GM23338 (cell line): ENCODE measurements around the gene PFKFB3. TPM values are rescaled to one million over a fixed set of nuclear protein-coding genes. Genes with fewer than 3 reads are reported as not detected.

Source experiments
- ATAC-seq: fragments of 200-7000 bp; cut with Tn5 transposase; 3 replicates; pipeline ENCODE4 v1.9.1; 2020
- DNase-seq: peaks from one replicate; pipeline ENCODE4 v3.0.0-alpha.2; 2015; ENCODE audit warnings: low spot score
- H2AFZ ChIP-seq: fragments of 200-600 bp; sonication (generic); 2 replicates; pipeline ENCODE4 v1.8.0; 2016; ENCODE audit warnings: antibody characterized with exemption, mild to moderate bottlenecking, moderate library complexity
- H3F3A ChIP-seq: fragments of 200-600 bp; sonication (generic); replicated peaks from 2 replicates; pipeline ENCODE4 v1.8.0; 2017; ENCODE audit warnings: antibody characterized with exemption, mixed run types, low read depth
- H3K27ac ChIP-seq: fragments of 200-600 bp; sonication (generic); 2 replicates; pipeline ENCODE4 v1.6.1; 2016; ENCODE audit warnings: low read depth
- H3K27me3 ChIP-seq: fragments of 200-600 bp; sonication (generic); 2 replicates; pipeline ENCODE4 v1.8.0; 2016; ENCODE audit warnings: mild to moderate bottlenecking, mixed run types, moderate library complexity; ENCODE audit not compliant: insufficient read depth
- H3K36me3 ChIP-seq: fragments of 200-600 bp; sonication (generic); 2 replicates; pipeline ENCODE4 v1.8.0; 2016; ENCODE audit warnings: mild to moderate bottlenecking; ENCODE audit not compliant: insufficient read depth
- H3K4me1 ChIP-seq: fragments of 200-600 bp; sonication (generic); 2 replicates; pipeline ENCODE4 v1.8.0; 2016; ENCODE audit warnings: mild to moderate bottlenecking, moderate library complexity; ENCODE audit not compliant: insufficient read depth
- H3K4me2 ChIP-seq: fragments of 200-600 bp; sonication (generic); 2 replicates; pipeline ENCODE4 v1.7.1; 2017; ENCODE audit warnings: mixed run types
- H3K4me3 ChIP-seq: fragments of 200-600 bp; sonication (generic); 2 replicates; pipeline ENCODE4 v1.6.1; 2016; ENCODE audit warnings: mixed run types
- H3K79me2 ChIP-seq: fragments of 200-600 bp; sonication (generic); replicated peaks from 2 replicates; pipeline ENCODE4 v1.8.0; 2017; ENCODE audit warnings: mild to moderate bottlenecking; ENCODE audit not compliant: insufficient read depth
- H3K9me2 ChIP-seq: fragments of 200-600 bp; sonication (generic); 2 replicates; pipeline ENCODE4 v1.8.0; 2017; ENCODE audit not compliant: insufficient read depth
- H4K20me1 ChIP-seq: fragments of 200-600 bp; sonication (generic); replicated peaks from 2 replicates; pipeline ENCODE4 v1.8.0; 2017; ENCODE audit warnings: mild to moderate bottlenecking; ENCODE audit not compliant: insufficient read depth
- H3K27ac Mint-ChIP-seq: 2 replicates; pipeline ENCODE4 v1.8.0; 2020; ENCODE audit warnings: inconsistent platforms, mild to moderate bottlenecking, moderate library complexity, mixed read lengths
- H3K27me3 Mint-ChIP-seq: 3 replicates; pipeline ENCODE4 v1.8.0; 2022; ENCODE audit warnings: low read depth, mild to moderate bottlenecking, moderate library complexity, mixed read lengths, inconsistent platforms; ENCODE audit not compliant: insufficient read depth, poor library complexity
- H3K36me3 Mint-ChIP-seq: 3 replicates; pipeline ENCODE4 v1.8.0; 2021; ENCODE audit warnings: low read depth, mild to moderate bottlenecking, inconsistent platforms, moderate library complexity, mixed read lengths
- H3K4me1 Mint-ChIP-seq: 3 replicates; pipeline ENCODE4 v1.8.0; 2020; ENCODE audit warnings: mild to moderate bottlenecking, inconsistent platforms, mixed read lengths
- H3K4me3 Mint-ChIP-seq: 3 replicates; pipeline ENCODE4 v1.8.0; 2021; ENCODE audit warnings: moderate library complexity, mild to moderate bottlenecking, inconsistent platforms, mixed read lengths
- H3K9me3 Mint-ChIP-seq: 3 replicates; pipeline ENCODE4 v1.8.0; 2020; ENCODE audit warnings: moderate library complexity, mild to moderate bottlenecking, inconsistent platforms, mixed read lengths
- CREB1 ChIP-seq: fragments of 250-450 bp; sonication (Bioruptor Pico); IDR thresholded peaks from 2 replicates; pipeline ENCODE4 v1.5.0; 2020; ENCODE audit warnings: low read depth, mild to moderate bottlenecking, moderate library complexity
- CTCF ChIP-seq, 2 experiments: fragments of 200-600 bp in 1 of 2; sonication (generic) in 1 of 2; conservative IDR thresholded peaks; 2 replicates each; pipeline versions ENCODE4 v1.5.1 to v1.6.1; 2016 to 2017; ENCODE audit warnings: antibody characterized with exemption in 2 of 2, low read depth in 2 of 2, mild to moderate bottlenecking in 2 of 2, moderate library complexity in 1 of 2
- ETS1 ChIP-seq: IDR thresholded peaks from 2 replicates; pipeline ENCODE4 v1.6.1; 2016; ENCODE audit warnings: antibody characterized with exemption
- EZH2 ChIP-seq: fragments of 200-600 bp; sonication (generic); IDR thresholded peaks from one replicate; pipeline ENCODE4 v1.8.0; 2017; ENCODE audit warnings: antibody characterized with exemption, mild to moderate bottlenecking, low read depth; ENCODE audit not compliant: unreplicated experiment
- EZH2phosphoT487 ChIP-seq: fragments of 200-600 bp; sonication (generic); IDR thresholded peaks from one replicate; pipeline ENCODE4 v1.8.1; 2018; ENCODE audit warnings: antibody characterized with exemption; ENCODE audit not compliant: unreplicated experiment
- JUNB ChIP-seq: IDR thresholded peaks from one replicate; pipeline ENCODE4 v1.6.1; 2016; ENCODE audit warnings: antibody characterized with exemption; ENCODE audit not compliant: unreplicated experiment
- NANOG ChIP-seq: IDR thresholded peaks from 2 replicates; pipeline ENCODE4 v1.6.1; 2016; ENCODE audit warnings: antibody characterized with exemption, borderline replicate concordance
- POLR2AphosphoS5 ChIP-seq: IDR thresholded peaks from 2 replicates; pipeline ENCODE4 v1.6.1; 2016; ENCODE audit warnings: antibody characterized with exemption, low read depth
- REST ChIP-seq: IDR thresholded peaks from one replicate; pipeline ENCODE4 v1.6.1; 2018; ENCODE audit warnings: antibody characterized with exemption; ENCODE audit not compliant: unreplicated experiment
- STAT1 ChIP-seq: IDR thresholded peaks from one replicate; pipeline ENCODE4 v1.6.1; 2016; ENCODE audit warnings: antibody characterized with exemption; ENCODE audit not compliant: unreplicated experiment
- ZNF114 ChIP-seq: fragments of 250-450 bp; sonication (Bioruptor Pico); IDR thresholded peaks from 2 replicates; pipeline ENCODE4 v1.5.0; 2020; ENCODE audit warnings: mild to moderate bottlenecking, moderate library complexity
- ZNF331 ChIP-seq: fragments of 250-450 bp; sonication (Bioruptor Pico); IDR thresholded peaks from 2 replicates; pipeline ENCODE4 v1.5.0; 2020; ENCODE audit warnings: low read depth, mild to moderate bottlenecking, moderate library complexity
- ZNF462 ChIP-seq: fragments of 250-450 bp; sonication (Bioruptor Pico); IDR thresholded peaks from 2 replicates; pipeline ENCODE4 v1.5.0; 2020; ENCODE audit warnings: mild to moderate bottlenecking, moderate library complexity
- polyA plus RNA-seq: library from polyadenylated mRNA; unstranded; fragments of >200 nt; fragmentation: Nextera tagmentation; extraction: Ambion mirVana; gene quantifications from 2 replicates; pipeline ENCODE4 v1.2.1, GENCODE V29; 2016
- total RNA-seq: library from RNA; depleted of rRNA; stranded (reverse); fragments of >200 nt; shearing (Covaris generic); gene quantifications from 2 replicates; pipeline ENCODE4 v1.2.3, GENCODE V29; 2014

The PFKFB3 gene
- total and polyA plus RNA-seq, 2 experiments from 2014 or later, result 9.5 to 26.8 TPM

- TF ChIP-seq ETS1 (no peak), NANOG (no peak)
Observed at GRCh38 chr10:6197321-6197720, 5.4 kb upstream of the PFKFB3 start (continued).

GRCh38 chr10:6198171-6198570, 4.6 kb upstream of the PFKFB3 start:
- no peak for DNase-seq
- Histone ChIP-seq H3K27ac (no peak overlapping the region), H3K9me2 (no peaks in the 10 kb centered on the region), H3K4me2 (no peak overlapping the region), H4K20me1 (peaks cover 22% of the 10 kb centered on the region), H3K27me3 (peaks cover 55% of the 10 kb centered on the region), H3F3A (no peaks in the 10 kb centered on the region; the same call in 1 of the 2 replicates), H3K4me1 (no peaks in the 10 kb centered on the region), H2AFZ (no peak overlapping the region), H3K4me3 (no peak overlapping the region), H3K79me2 (no peaks in the 10 kb centered on the region), H3K36me3 (no peaks in the 10 kb centered on the region)
- no peaks in the 10 kb centered on the region for H3K36me3 Mint-ChIP-seq
- no peak overlapping the region for H3K4me3 Mint-ChIP-seq
- peaks cover 9% of the 10 kb centered on the region; the same call in 2 of the 3 replicates for H3K4me1 Mint-ChIP-seq
- H3K27me3 Mint-ChIP-seq, result peaks cover 45% of the 10 kb centered on the region
- ATAC-seq, result no peak
- H3K27ac Mint-ChIP-seq, result no peak overlapping the region
- H3K9me3 Mint-ChIP-seq, result peaks cover 2% of the 10 kb centered on the region; the same call in 2 of the 3 replicates
- TF ChIP-seq EZH2, result no peak
- TF ChIP-seq REST, result no peak
- no peak for TF ChIP-seq POLR2AphosphoS5
- TF ChIP-seq ZNF114 (CRISPR knock-in tag), result no peak
- TF ChIP-seq NANOG, result no peak
- TF ChIP-seq CREB1 (CRISPR knock-in tag), result no peak
- TF ChIP-seq STAT1, result no peak
- TF ChIP-seq ZNF462 (CRISPR knock-in tag), result no peak
- TF ChIP-seq CTCF (conservative IDR thresholded peaks at IDR 0.05; ENCODE audit: low read depth in 2 of 2), result no peak
- no peak for TF ChIP-seq ZNF331
- TF ChIP-seq EZH2phosphoT487, result no peak
- no peak for TF ChIP-seq JUNB
